ENCODE data around the gene CFAP74.

The CFAP74 gene

GRCh38 chr1:1969505-1969900 lies 34.1 kb downstream of the CFAP74 start:
- no peak for ATAC-seq

- no peak for ATAC-seq
These were observed 34.6 kb downstream of the CFAP74 start for GRCh38 chr1:1968767-1969504.

DNA sequence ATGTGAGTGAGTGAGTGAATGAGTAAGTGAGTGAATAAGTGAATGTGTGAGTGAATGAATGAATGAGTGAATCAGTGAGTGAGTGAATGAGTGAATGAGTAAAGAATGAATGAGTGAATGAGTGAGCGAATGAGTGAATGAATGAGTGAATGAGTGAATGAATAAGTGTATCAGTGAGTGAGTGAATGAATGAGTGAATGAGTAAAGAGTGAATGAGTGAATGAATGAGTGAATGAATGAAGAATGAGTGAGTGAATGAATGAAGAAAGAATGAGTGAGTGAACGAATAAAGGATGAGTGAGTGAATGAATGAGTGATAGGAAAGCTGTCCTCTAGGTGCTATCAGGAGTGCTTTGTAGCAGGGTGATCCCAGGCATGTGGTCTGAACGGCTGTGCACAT lies 35.7 kb downstream of the CFAP74 start:
- ATAC-seq: no peak

GRCh38 chr1:1967151-1967550 lies 36.4 kb downstream of the CFAP74 start:
- no peak for ATAC-seq

DNA sequence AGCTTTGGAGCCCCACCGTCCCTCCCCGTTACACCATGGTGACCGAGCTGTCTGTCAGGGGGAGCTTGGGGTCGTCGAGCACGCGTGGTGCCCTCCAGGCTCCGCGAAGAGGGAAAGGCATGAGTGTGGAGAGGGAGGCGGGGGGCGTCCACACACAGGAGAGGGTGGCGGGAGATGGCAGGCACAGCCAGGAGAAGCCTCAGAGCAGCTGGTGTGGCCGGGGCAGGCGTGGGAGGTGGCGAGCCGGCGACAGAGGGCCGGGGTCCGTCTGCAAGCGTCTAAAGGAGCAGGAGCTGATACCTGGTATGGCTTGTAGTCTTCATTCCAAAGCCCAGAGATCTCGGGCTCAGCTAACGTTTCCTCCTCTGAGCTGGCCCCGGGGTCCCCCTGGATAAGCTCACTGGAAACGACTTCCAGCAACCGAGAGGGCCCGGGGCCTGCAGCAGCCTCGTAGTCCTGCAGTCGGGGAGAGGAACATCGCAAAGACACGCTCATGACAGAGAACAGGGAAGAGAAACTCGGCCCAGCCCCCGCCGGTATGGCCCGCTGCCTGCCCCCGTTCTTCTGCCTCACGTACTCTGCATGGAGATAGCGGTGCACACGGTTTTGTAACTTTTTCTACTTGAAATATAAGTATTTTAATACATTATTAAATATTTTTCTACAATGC lies 37.4 kb downstream of the CFAP74 start:
- no peak for ATAC-seq

DNA sequence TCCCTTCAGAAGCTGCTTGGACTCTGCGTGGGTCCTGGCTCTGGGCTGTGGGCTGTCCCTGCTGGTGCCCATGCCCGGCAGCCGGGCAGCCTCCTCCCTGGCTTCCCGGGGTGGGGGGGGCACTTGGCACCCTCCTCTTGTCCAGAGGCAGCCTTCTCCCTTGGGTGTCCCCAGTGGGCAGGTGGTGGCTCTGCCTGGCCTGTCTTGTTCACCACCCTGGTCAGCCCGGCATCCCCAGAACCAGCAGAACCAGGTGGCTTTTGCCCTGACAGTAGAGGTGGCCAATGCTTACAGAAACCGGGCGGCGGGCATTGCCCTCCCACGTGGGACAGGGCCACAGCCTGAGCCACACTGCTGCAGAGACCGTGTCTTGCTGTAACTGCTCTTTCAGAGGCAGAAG lies 38.0 kb downstream of the CFAP74 start:
- no peak for ATAC-seq

GRCh38 chr1:1964811-1965210 lies 38.8 kb downstream of the CFAP74 start:
- ATAC-seq: no peak

- ATAC-seq: no peak
These were observed 40.0 kb downstream of the CFAP74 start for GRCh38 chr1:1963570-1963969.

GRCh38 chr1:1962752-1963151 lies 40.8 kb downstream of the CFAP74 start:
- ATAC-seq: no peak

DNA sequence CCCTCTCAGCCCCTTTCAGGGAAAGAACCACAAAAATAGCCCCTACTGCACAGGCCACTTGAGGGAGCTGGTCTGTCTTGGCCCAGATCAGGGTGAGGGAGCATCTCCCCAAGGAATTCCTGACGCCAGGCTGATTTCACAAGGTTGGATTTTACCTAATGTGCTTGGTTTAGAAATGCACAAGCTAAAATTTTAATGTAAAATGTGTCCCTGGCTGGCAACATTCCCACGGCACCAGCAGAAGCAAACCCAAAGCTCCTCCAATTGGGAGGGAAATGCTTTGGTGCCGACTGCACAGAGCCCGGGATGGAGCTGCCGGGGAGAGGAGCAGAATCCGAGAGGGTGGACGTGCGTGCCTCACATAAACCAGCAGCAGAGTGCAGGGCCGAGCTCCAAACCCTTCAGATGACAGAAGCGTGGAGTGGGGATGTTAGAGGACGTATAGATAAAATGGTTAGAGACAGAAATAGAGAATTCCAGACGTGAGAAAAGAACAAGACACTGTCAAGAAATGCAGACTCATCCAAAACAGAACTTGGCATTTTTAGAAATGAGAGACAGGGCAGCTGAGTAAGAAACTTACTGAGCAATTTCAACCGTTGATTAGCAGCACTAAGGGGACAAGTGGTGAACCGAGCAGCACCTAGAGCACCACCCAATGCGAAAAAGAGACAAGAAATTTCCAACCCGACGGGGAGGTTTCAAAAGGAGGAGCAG lies 42.9 kb downstream of the CFAP74 start:
- no peak for ATAC-seq

- ATAC-seq: peak; percentile 80 to 81
These were observed 43.6 kb downstream of the CFAP74 start for GRCh38 chr1:1959840-1960479.

- no peak for ATAC-seq
These were observed 44.1 kb downstream of the CFAP74 start for GRCh38 chr1:1959459-1959839.

DNA sequence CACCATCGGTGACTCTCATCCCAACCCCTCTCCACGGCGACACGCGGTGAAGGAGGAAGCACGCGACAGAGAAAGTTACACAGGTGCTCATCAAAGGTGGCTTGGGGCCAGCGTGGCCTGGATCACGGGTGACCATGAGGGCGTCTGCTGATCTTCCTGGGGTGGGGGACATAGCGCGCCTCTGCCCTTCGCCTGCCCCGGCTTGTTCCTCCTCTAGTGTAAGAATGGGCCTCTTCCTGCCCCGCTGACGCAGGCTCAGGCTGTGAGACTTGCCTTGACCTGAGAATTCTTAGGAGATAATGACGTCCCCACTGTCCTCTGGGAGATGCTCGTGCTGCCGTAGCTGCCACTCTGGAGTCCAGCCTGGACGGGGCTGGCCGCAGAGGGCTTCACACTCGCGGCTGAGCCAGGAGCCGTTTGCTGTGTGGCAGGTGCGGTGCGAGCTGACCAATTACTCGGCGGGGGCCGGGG lies 45.5 kb downstream of the CFAP74 start:
- no peak for ATAC-seq

DNA sequence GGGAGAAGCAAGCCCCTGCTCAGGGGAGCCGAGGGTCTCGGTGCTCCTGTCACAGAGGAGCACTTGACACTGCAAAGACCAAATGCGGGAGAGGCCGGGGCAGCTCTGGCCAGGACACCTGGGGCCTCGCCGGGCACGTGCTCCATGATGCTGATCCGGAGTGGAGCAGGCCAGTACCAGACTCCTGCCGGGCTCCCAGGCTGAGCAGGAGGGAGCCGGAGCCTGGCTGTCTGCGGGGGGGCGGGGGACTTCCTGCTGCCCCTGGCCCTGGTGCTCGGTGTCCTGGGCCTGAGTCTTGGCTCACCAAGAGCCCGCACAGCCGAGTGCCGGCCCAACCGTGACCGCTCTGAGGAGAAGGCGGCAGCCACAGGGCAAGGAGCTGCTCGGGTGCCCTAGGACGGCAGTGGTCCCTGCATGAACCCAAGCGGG lies 46.0 kb downstream of the CFAP74 start:
- ATAC-seq: no peak

- ATAC-seq: no peak
These were observed 46.7 kb downstream of the CFAP74 start for GRCh38 chr1:1956586-1957532.

GRCh38 chr1:1956101-1956500 lies 47.5 kb downstream of the CFAP74 start:
- no peak for ATAC-seq

GRCh38 chr1:1955621-1956094 lies 47.9 kb downstream of the CFAP74 start:
- no peak for ATAC-seq

DNA sequence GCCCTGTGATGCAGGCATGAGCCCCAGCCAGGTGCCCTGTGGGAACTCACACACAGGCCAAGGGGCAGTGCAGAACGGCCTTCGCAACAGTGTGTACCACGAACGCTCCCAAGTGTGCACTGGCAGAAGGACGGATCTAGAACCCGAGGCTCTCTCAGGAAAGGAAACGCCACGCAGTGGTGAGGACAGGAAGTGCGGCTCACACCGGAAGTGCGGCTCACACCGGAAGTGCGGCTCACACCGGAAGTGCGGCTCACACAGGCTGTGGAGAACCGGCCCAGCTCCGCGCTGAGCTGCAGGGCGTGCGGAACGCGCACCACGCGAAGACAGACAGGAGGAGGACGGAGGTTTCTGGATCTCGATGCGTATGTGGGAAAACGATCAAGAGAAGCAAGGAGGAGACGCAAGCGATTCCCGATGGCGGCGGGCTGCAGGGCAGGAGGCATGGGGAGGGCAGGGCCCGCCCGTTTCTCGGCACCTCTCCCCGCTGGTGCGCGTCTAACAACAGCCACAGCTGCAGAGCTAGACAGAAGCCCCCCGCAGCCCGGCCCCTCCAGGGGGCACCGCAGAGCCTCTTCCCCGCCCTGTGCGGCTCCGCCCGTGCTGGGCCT lies 48.6 kb downstream of the CFAP74 start:
- ATAC-seq: no peak

DNA sequence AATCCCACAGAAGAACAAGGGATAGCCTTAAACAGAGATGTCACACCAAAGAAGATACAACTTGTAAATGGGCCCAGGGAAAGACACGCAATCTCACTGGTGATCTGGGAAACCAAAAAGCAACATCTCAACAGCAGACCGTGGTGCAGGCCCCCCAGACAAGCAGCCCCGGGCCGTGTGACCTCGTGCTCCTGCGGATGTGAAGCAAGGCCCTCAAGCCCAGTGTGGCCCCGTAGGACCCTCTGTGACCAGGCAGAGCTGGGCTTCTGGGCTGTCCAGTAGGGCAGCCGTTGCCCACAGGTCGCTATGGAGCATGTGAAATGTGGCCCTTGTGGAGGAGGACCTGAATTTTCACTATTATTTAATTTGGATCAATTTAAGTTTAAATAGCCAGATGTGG lies 49.6 kb downstream of the CFAP74 start:
- no peak for ATAC-seq

- no peak for ATAC-seq
These were observed 52.6 kb downstream of the CFAP74 start for GRCh38 chr1:1950940-1951339.

DNA sequence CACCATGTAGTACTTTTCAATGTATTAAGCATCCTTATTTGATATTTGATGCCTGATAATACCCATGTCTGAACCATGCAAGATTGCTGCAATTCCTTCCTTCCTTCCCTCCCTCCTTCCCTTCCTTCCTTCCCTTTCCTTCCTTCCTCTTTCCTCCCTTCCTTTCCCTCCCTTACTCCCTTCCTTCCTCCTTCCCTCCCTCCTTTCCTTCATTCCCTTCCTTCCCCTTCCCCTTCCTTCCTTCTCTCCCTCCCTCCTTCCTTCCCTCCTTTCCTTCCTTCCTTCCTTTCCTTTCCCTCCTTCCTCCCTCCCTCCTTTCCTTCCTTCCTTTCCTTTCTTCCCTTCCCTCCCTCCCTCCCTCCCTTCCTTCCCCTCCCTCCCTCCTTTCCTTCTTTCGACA lies 54.8 kb downstream of the CFAP74 start:
- no peak for ATAC-seq

DNA sequence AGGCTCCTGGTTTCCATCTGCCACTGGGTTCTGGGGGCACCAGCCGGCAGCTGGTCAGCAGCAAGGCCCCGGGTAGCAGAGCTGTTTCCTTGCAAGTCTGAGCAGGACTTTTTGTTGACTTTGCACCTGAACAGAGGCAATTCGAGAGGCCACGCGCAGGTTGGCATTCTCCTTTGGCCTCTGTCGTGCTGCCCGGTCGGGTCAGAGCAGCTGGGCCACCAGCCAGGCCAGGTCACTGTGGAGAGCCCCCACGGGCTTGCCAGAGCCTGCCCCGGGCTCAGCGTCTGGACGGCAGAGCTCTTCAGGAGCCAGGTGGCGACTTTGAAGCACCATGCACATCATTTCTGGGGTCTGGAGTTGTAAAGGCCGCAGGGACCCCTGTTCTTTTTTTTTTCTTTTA lies 56.1 kb downstream of the CFAP74 start:
- ATAC-seq: no peak

Data from activated CD4-positive, CD25-positive, alpha-beta regulatory T cell treated with anti-CD3 and anti-CD28 coated beads, Interleukin-2, amount 50 U/mL, for 24 hours (primary cell).